Uterus (tissue), 2 donors: ENCODE results near the gene NXT1.

Experiments used
- CTCF ChIP-seq, 4 experiments: fragments of 200-600 bp in 2 of 4; fragments of 450-650 bp in 2 of 4; sonication (generic) in 2 of 4; IDR thresholded peaks; one replicate each; pipeline ENCODE4 v1.5.1; 2016 to 2019; ENCODE audit warnings: antibody characterized with exemption in 4 of 4, mild to moderate bottlenecking in 2 of 4, moderate library complexity in 1 of 4
- POLR2A ChIP-seq, 2 donors: fragments of 450-650 bp; IDR thresholded peaks; one replicate each; pipeline ENCODE4 v1.6.1; 2016; ENCODE audit warnings: antibody characterized with exemption in 2 of 2, mild to moderate bottlenecking in 1 of 2, moderate library complexity in 1 of 2

GRCh38 chr20:23391707-23392310 lies 41.2 kb downstream of the NXT1 start:
- TF ChIP-seq CTCF (IDR thresholded peaks at IDR 0.05) (no peak), POLR2A (IDR thresholded peaks at IDR 0.05) (no peak)
